Activated T-cell treated with anti-CD3 and anti-CD28 coated beads, Interleukin-2, amount 50 U/mL, for 72 hours (primary cell): Measurements from ENCODE around the gene SLC1A3. TPM values are rescaled to one million over a fixed set of nuclear protein-coding genes. Genes with fewer than 3 reads are reported as not detected.

ENCODE experiments used
- ATAC-seq, 2 donors: fragments of 150-1000 bp; cut with Tn5 transposase; replicated peaks in 1 of 2; 2 replicates each; pipeline ENCODE4 v1.10.0; 2021; ENCODE audit warnings: moderate library complexity in 2 of 2, mild to moderate bottlenecking in 1 of 2
- DNase-seq, 2 donors: peaks; one replicate each; pipeline ENCODE4 v3.0.0; 2021 to 2022; ENCODE audit warnings: mixed read lengths in 1 of 2
- H3K27ac Mint-ChIP-seq: one replicate; pipeline ENCODE4 v1.8.0; 2022; ENCODE audit warnings: mild to moderate bottlenecking, moderate library complexity, mixed read lengths
- H3K27me3 Mint-ChIP-seq: one replicate; pipeline ENCODE4 v1.8.0; 2022; ENCODE audit warnings: low read depth, mixed read lengths
- H3K36me3 Mint-ChIP-seq, 2 donors: one replicate each; pipeline ENCODE4 v1.8.0; 2022; ENCODE audit warnings: mixed read lengths in 2 of 2, mild to moderate bottlenecking in 1 of 2; ENCODE audit not compliant: insufficient read depth in 2 of 2
- H3K4me1 Mint-ChIP-seq: one replicate; pipeline ENCODE4 v1.8.0; 2022; ENCODE audit warnings: low read depth, mixed read lengths
- H3K4me3 Mint-ChIP-seq, 2 donors: one replicate each; pipeline ENCODE4 v1.8.0; 2022; ENCODE audit warnings: mild to moderate bottlenecking in 2 of 2, mixed read lengths in 2 of 2, moderate library complexity in 2 of 2
- H3K9me3 Mint-ChIP-seq, 2 donors: one replicate each; pipeline ENCODE4 v1.8.0; 2022; ENCODE audit warnings: mixed read lengths in 2 of 2
- total RNA-seq, 2 donors: library from RNA; stranded (reverse); gene quantifications; one replicate each; pipeline ENCODE4 v1.2.3, GENCODE V29; 2022

Gene SLC1A3
- total RNA-seq, 2 donors from 2014 or later, result 0.62 to 1.5 TPM

GRCh38 chr5:36644727-36645126 is 38.3 kb downstream of the SLC1A3 start:
- Mint-ChIP-seq H3K36me3 (no peaks in the 10 kb centered on the region), H3K9me3 (no peaks in the 10 kb centered on the region), H3K4me1 (no peaks in the 10 kb centered on the region), H3K4me3 (no peak overlapping the region), H3K27ac (no peak overlapping the region), H3K27me3 (peaks cover 26% of the 10 kb centered on the region)
- ATAC-seq, result no peak
- no peak for DNase-seq

- Mint-ChIP-seq H3K27me3 (peaks cover 20% of the 10 kb centered on the region), H3K4me3 (no peak overlapping the region), H3K36me3 (no peaks in the 10 kb centered on the region), H3K9me3 (no peaks in the 10 kb centered on the region), H3K27ac (no peak overlapping the region), H3K4me1 (no peaks in the 10 kb centered on the region)
- no peak for DNase-seq
- ATAC-seq, result no peak
Measured at GRCh38 chr5:36646100-36646499, 39.7 kb downstream of the SLC1A3 start.

DNA sequence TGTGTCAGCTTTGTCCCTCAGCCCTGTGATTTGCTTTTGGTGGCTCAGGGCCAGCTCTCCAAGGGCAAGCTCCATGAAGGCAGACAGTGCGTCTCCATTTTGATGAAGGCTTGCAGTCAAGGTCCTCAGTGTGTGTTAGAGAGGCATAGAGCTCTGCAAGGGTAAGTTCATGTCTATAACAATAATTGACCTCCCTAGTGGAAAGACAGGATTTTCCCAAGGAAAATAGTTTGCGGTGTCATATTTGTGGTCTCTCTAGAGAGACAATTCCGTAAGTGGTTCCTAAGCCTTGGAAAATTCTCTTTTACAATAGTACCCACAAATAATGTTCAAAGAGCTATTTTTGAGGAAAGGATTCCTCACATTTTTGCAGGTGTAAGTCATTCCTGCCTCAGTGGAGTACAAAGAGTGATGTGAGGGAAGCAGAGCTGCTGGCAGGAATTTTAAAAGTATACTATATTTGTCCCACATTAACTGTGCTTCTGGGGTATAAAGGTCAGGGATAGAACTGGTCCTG is 40.2 kb downstream of the SLC1A3 start:
- Mint-ChIP-seq H3K27ac (no peak overlapping the region), H3K9me3 (no peaks in the 10 kb centered on the region), H3K4me1 (no peaks in the 10 kb centered on the region), H3K36me3 (no peaks in the 10 kb centered on the region), H3K27me3 (peaks cover 16% of the 10 kb centered on the region), H3K4me3 (no peak overlapping the region)
- DNase-seq (no peak), ATAC-seq (no peak)

GRCh38 chr5:36647046-36647445 is 40.6 kb downstream of the SLC1A3 start:
- Mint-ChIP-seq H3K27me3 (peaks cover 16% of the 10 kb centered on the region), H3K4me1 (no peaks in the 10 kb centered on the region), H3K4me3 (no peak overlapping the region), H3K27ac (no peak overlapping the region), H3K36me3 (no peaks in the 10 kb centered on the region), H3K9me3 (no peaks in the 10 kb centered on the region)
- DNase-seq (no peak), ATAC-seq (no peak)

- ATAC-seq, result no peak
Measured at GRCh38 chr5:36648426-36648825, 42.0 kb downstream of the SLC1A3 start.

DNA sequence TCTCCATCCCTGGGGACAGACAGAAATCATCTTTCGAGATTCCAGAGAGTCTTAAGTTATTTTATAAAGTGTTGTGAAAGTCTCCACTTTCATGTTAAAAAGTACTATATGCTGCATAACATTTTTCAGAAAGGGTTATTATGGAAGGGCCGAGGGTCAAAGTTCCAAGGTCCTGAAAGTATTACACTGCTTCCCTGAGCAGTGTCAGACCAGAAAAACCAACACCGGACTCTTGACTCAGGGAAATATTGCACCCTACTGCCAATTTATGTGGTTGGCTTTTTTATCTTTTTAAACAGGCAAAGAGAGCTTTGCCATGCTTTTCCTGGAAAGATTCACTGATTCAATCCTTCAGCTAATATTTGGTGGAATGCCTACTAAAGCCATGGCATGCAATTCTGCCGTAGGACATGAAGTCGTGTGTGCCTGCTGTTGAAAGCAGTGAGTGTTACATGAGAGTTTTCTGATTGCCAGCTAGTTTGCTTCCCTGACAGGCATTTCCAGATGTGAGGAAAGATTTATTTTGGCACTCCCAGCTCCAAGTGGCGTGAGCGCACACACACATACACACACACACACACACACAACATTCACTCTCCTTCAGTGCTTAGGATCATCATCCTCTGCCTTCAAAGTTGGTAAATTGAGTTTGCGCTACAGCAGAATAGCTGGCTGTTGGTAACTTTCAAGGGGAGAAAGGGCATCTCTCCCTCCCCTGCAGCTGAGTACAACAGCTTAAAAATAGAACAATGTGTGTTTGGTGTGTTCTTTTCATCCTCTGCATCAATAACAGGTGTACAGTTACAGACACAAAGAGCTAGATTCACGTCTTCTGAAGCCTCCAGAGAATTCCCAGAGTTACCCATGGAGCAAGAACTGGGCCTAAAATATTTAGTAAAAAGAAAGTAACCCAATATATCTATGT is 45.6 kb downstream of the SLC1A3 start:
- no peaks in the 10 kb centered on the region for H3K4me1 Mint-ChIP-seq
- H3K36me3 Mint-ChIP-seq, result no peaks in the 10 kb centered on the region
- H3K27ac Mint-ChIP-seq, result no peak overlapping the region
- ATAC-seq (no peak), DNase-seq (no peak)
- H3K4me3 Mint-ChIP-seq, result no peak overlapping the region
- no peaks in the 10 kb centered on the region for H3K9me3 Mint-ChIP-seq
- peaks cover 12% of the 10 kb centered on the region for H3K27me3 Mint-ChIP-seq

More at GRCh38 chr5:36648426-36648825, 42.0 kb downstream of the SLC1A3 start:
- no peaks in the 10 kb centered on the region for H3K36me3 Mint-ChIP-seq
- peaks cover 10% of the 10 kb centered on the region for H3K27me3 Mint-ChIP-seq
- DNase-seq, result no peak
- H3K4me1 Mint-ChIP-seq, result no peaks in the 10 kb centered on the region
- H3K9me3 Mint-ChIP-seq, result no peaks in the 10 kb centered on the region
- no peak overlapping the region for H3K4me3 Mint-ChIP-seq
- H3K27ac Mint-ChIP-seq, result no peak overlapping the region

- Mint-ChIP-seq H3K27me3 (peaks cover 12% of the 10 kb centered on the region), H3K9me3 (no peaks in the 10 kb centered on the region), H3K4me1 (no peaks in the 10 kb centered on the region), H3K36me3 (no peaks in the 10 kb centered on the region), H3K27ac (no peak overlapping the region), H3K4me3 (no peak overlapping the region)
- DNase-seq, result no peak
- ATAC-seq, result no peak
Measured at GRCh38 chr5:36653044-36653705, 46.8 kb downstream of the SLC1A3 start.

DNA sequence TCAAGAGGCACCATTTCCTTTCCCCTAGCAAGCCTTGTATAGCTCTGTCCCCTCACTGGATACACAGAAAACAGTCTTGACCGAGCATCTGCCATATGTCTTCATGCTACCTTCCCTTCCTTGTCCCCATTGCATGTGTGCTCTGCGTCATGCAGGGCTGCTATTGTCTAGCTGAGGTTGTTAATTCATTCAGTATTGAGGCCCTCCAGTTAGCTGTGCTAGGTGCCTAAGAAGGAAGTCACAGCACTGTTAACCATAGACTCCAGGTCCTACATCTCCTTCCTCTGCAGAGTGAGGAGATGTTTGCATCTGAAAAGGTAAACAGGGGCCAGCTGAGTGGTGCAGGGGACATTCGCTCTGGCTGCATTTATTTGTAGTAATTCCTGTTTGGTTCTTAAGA is 48.2 kb downstream of the SLC1A3 start:
- H3K27ac Mint-ChIP-seq, result no peak overlapping the region

DNA sequence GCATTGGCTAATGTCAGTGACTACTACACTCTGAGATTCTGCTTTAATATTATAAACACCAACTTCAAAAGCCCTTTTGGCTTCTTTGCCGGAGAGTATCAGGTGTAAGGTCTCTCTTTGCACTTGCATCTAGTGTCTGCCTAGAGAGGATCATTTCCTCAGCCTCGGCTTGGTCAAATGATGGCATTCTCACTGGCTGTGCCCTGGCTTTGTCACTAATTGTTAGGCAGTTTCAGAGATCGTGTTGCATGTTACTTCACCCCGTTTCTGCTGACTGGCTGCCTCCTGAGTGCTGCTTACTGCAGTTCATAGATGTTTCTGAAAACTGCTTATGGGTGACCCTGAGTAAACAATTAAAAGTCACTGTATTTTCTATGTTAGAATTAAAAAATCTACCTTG is 48.8 kb downstream of the SLC1A3 start:
- no peak for DNase-seq
- Mint-ChIP-seq H3K9me3 (no peaks in the 10 kb centered on the region), H3K27me3 (peaks cover 8% of the 10 kb centered on the region), H3K36me3 (no peaks in the 10 kb centered on the region), H3K4me1 (no peaks in the 10 kb centered on the region), H3K27ac (no peak overlapping the region), H3K4me3 (no peak overlapping the region)
- ATAC-seq, result no peak

More for the DNA sequence above, 48.2 kb downstream of the SLC1A3 start:
- Mint-ChIP-seq H3K36me3 (no peaks in the 10 kb centered on the region), H3K4me3 (no peak overlapping the region), H3K9me3 (no peaks in the 10 kb centered on the region), H3K4me1 (no peaks in the 10 kb centered on the region), H3K27me3 (peaks cover 8% of the 10 kb centered on the region)
- ATAC-seq (no peak), DNase-seq (no peak)

- H3K9me3 Mint-ChIP-seq, result no peaks in the 10 kb centered on the region
- DNase-seq (no peak), ATAC-seq (no peak)
- no peak overlapping the region for H3K27ac Mint-ChIP-seq
- peaks cover 8% of the 10 kb centered on the region for H3K27me3 Mint-ChIP-seq
- H3K4me1 Mint-ChIP-seq, result no peaks in the 10 kb centered on the region
- H3K4me3 Mint-ChIP-seq, result no peak overlapping the region
- no peaks in the 10 kb centered on the region for H3K36me3 Mint-ChIP-seq
Measured at GRCh38 chr5:36656556-36656955, 50.1 kb downstream of the SLC1A3 start.

- ATAC-seq (no peak), DNase-seq (no peak)
- H3K27me3 Mint-ChIP-seq, result peaks cover 8% of the 10 kb centered on the region
Measured at GRCh38 chr5:36657563-36657995, 51.2 kb downstream of the SLC1A3 start.

GRCh38 chr5:36658038-36658756 is 51.8 kb downstream of the SLC1A3 start:
- Mint-ChIP-seq H3K9me3 (no peaks in the 10 kb centered on the region), H3K4me3 (no peak overlapping the region), H3K36me3 (no peaks in the 10 kb centered on the region), H3K4me1 (no peaks in the 10 kb centered on the region), H3K27ac (no peak overlapping the region), H3K27me3 (peaks cover 8% of the 10 kb centered on the region)
- DNase-seq (no peak), ATAC-seq (no peak)

More at GRCh38 chr5:36657563-36657995, 51.2 kb downstream of the SLC1A3 start:
- no peaks in the 10 kb centered on the region for H3K36me3 Mint-ChIP-seq
- no peak overlapping the region for H3K27ac Mint-ChIP-seq
- H3K4me3 Mint-ChIP-seq, result no peak overlapping the region
- no peaks in the 10 kb centered on the region for H3K9me3 Mint-ChIP-seq
- no peaks in the 10 kb centered on the region for H3K4me1 Mint-ChIP-seq

GRCh38 chr5:36659411-36659810 is 53.0 kb downstream of the SLC1A3 start:
- Mint-ChIP-seq H3K36me3 (no peaks in the 10 kb centered on the region), H3K27me3 (peaks cover 5% of the 10 kb centered on the region)
- DNase-seq, result no peak

More at GRCh38 chr5:36659411-36659810, 53.0 kb downstream of the SLC1A3 start:
- ATAC-seq, result no peak
- H3K9me3 Mint-ChIP-seq, result no peaks in the 10 kb centered on the region
- no peak overlapping the region for H3K27ac Mint-ChIP-seq
- no peak overlapping the region for H3K4me3 Mint-ChIP-seq
- H3K4me1 Mint-ChIP-seq, result no peaks in the 10 kb centered on the region
